GM12878 (cell line): ENCODE results near the gene C11orf65. TPM values are rescaled to one million over a fixed set of nuclear protein-coding genes. Genes with fewer than 3 reads are reported as not detected.

Experiments used
- ATF2 ChIP-seq: IDR thresholded peaks from 2 replicates; pipeline ENCODE4 v1.6.1; 2012; ENCODE audit warnings: low read length, inconsistent platforms
- ATF7 ChIP-seq: fragments of 450-650 bp; IDR thresholded peaks from 2 replicates; pipeline ENCODE4 v1.6.1; 2016; ENCODE audit warnings: low read depth, mild to moderate bottlenecking
- EED ChIP-seq: sonication (generic); IDR thresholded peaks from 2 replicates; pipeline ENCODE4 v1.6.1; 2016; ENCODE audit warnings: antibody characterized with exemption, low read depth
- HDAC2 ChIP-seq: fragments of 200-600 bp; sonication (generic); IDR thresholded peaks from 2 replicates; pipeline ENCODE4 v1.6.1; 2017
- KLF5 ChIP-seq: fragments of 450-650 bp; IDR thresholded peaks from 2 replicates; pipeline ENCODE4 v1.6.1; 2014; ENCODE audit warnings: mild to moderate bottlenecking; ENCODE audit not compliant: partially characterized antibody
- MEF2B ChIP-seq: fragments of 450-650 bp; IDR thresholded peaks from 2 replicates; pipeline ENCODE4 v1.6.1; 2018; ENCODE audit warnings: mild to moderate bottlenecking, moderate library complexity; ENCODE audit not compliant: partially characterized antibody, poor library complexity, severe bottlenecking
- MXI1 ChIP-seq: fragments of 150-350 bp; IDR thresholded peaks from 2 replicates; pipeline ENCODE4 v1.6.1; 2011; ENCODE audit warnings: low read depth, mild to moderate bottlenecking, inconsistent platforms, low read length, improper control_type of control experiment
- PML ChIP-seq: IDR thresholded peaks from 2 replicates; pipeline ENCODE4 v1.6.1; 2012; ENCODE audit warnings: low read length, inconsistent platforms
- RAD21 ChIP-seq: IDR thresholded peaks from 2 replicates; pipeline ENCODE4 v1.6.1; 2011; ENCODE audit warnings: mild to moderate bottlenecking, low read depth, low read length, moderate library complexity; ENCODE audit not compliant: insufficient read depth
- RB1 ChIP-seq: fragments of 450-650 bp; formaldehyde crosslinking; IDR thresholded peaks from 2 replicates; pipeline ENCODE4 v1.6.1; 2017; ENCODE audit warnings: mild to moderate bottlenecking, borderline replicate concordance
- SIX5 ChIP-seq: IDR thresholded peaks from 2 replicates; pipeline ENCODE4 v1.6.1; 2011; ENCODE audit warnings: mild to moderate bottlenecking, low read depth, low read length, moderate library complexity; ENCODE audit not compliant: severe bottlenecking
- SMAD1 ChIP-seq: fragments of 450-650 bp; IDR thresholded peaks from 2 replicates; pipeline ENCODE4 v1.6.1; 2018; ENCODE audit warnings: mild to moderate bottlenecking, low read depth; ENCODE audit not compliant: partially characterized antibody
- SMC3 ChIP-seq: IDR thresholded peaks from 2 replicates; pipeline ENCODE4 v1.6.1; 2011; ENCODE audit warnings: low read length, improper control_type of control experiment, borderline replicate concordance
- SREBF1 ChIP-seq: IDR thresholded peaks from 2 replicates; pipeline ENCODE4 v1.6.1; 2012; ENCODE audit warnings: mild to moderate bottlenecking, low read length
- TARDBP ChIP-seq: IDR thresholded peaks from 2 replicates; pipeline ENCODE4 v1.6.1; 2016; ENCODE audit warnings: borderline replicate concordance
- TCF12 ChIP-seq: IDR thresholded peaks from 2 replicates; pipeline ENCODE4 v1.6.1; 2011; ENCODE audit warnings: low read depth, mild to moderate bottlenecking, low read length
- TCF7 ChIP-seq: IDR thresholded peaks from 2 replicates; pipeline ENCODE4 v1.6.1; 2014; ENCODE audit warnings: antibody characterized with exemption, borderline replicate concordance
- polyA plus RNA-seq, 11 experiments: library from polyadenylated mRNA; depleted of rRNA in 4 of 11; unstranded in 6 of 11; stranded (reverse) in 5 of 11; fragments of >200 nt; fragmentation: Nextera tagmentation in 4 of 11; fragmentation: Illumina TruSeq in 1 of 11; extraction: Ambion mirVana in 4 of 11; extraction: Trizol in 1 of 11; gene quantifications; 1 replicate in 1 of 11; 2 replicates in 10 of 11; pipeline versions ENCODE4 v1.2.1 to v1.2.3, GENCODE V29; 2011 to 2016; ENCODE audit warnings: inconsistent platforms in 2 of 11, missing spikeins in 2 of 11, low read depth in 1 of 11
- total RNA-seq, 4 experiments: library from RNA; depleted of rRNA in 3 of 4; stranded (reverse); fragments of >200 nt in 3 of 4; fragmentation: Illumina TruSeq in 1 of 4; extraction: Trizol in 1 of 4; gene quantifications; 2 replicates each; pipeline versions ENCODE4 v1.2.1 to v1.2.3, GENCODE V29; 2013 to 2021
- TF ChIP-seq, protein P1 (sequence below): IDR thresholded peaks from 2 replicates; pipeline ENCODE4 v1.6.1; 2011; ENCODE audit warnings: mild to moderate bottlenecking, low read depth, low read length, moderate library complexity; ENCODE audit not compliant: insufficient replicate concordance
- TF ChIP-seq, protein P2 (sequence below): fragments of 450-650 bp; IDR thresholded peaks from 2 replicates; pipeline ENCODE4 v1.6.1; 2017; ENCODE audit warnings: mild to moderate bottlenecking, low read depth, inconsistent platforms; ENCODE audit not compliant: poor library complexity, severe bottlenecking
- TF ChIP-seq, protein P3 (sequence below): fragments of 450-650 bp; IDR thresholded peaks from 2 replicates; pipeline ENCODE4 v1.6.1; 2018; ENCODE audit warnings: borderline replicate concordance, mild to moderate bottlenecking; ENCODE audit not compliant: partially characterized antibody

The C11orf65 gene
- total and polyA plus RNA-seq, 10 of the 15 experiments (the other 5 are each of a cell fraction or from before 2014, with no cell fraction given): 0.71 to 2.0 (median 1.2) TPM

DNA sequence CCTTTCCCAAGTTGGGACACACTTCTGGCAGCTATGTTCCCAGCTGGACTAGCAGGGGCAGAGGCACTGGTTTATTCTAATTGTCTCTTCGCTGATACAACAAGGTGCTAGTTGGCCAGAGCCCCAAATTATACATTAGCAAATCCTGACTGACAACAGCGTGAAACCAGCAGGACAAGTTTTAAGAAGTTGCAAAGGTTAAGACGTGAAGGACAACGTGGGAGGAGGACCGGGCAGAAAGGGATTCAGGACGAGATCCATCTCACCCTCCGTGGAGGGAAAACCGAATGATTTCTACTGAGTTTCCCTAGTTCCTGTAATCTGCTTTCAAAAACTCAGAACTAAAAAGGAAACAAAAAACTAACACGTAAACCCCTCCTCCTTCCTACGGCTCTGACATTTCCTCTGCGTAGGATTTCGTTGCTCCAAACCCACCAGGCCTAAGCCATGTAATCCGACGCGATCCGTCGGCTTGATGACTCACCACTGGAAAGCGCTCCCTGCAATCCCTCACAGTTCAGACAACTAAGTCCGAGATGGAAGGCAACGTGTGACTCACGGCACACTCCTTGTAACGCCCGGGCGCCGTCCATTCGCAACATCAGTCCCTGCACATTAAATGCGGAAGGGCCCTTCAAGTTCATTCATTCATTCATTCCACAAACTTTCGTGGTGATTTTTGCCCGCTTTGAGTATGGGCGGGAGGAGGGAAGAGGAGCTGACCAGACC, 30.2 kb upstream of the C11orf65 start (continued):
- TF ChIP-seq, protein P1, sequence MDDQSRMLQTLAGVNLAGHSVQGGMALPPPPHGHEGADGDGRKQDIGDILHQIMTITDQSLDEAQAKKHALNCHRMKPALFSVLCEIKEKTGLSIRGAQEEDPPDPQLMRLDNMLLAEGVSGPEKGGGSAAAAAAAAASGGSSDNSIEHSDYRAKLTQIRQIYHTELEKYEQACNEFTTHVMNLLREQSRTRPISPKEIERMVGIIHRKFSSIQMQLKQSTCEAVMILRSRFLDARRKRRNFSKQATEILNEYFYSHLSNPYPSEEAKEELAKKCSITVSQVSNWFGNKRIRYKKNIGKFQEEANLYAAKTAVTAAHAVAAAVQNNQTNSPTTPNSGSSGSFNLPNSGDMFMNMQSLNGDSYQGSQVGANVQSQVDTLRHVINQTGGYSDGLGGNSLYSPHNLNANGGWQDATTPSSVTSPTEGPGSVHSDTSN: no peak
- TF ChIP-seq TCF7 (no peak), ATF7 (no peak; the same call in 1 of the 2 replicates), SMAD1 (no peak), ATF2 (no peak), TCF12 (no peak), HDAC2 (no peak), PML (0 out of 2 replicates have a peak, but pooled peaks have one; percentile 74), SMC3 (0 out of 2 replicates have a peak, but pooled peaks have one; percentile 5), TARDBP (no peak), RB1 (no peak; the same call in 1 of the 2 replicates), SREBF1 (no peak), KLF5 (no peak), SIX5 (no peak), RAD21 (no peak), EED (peak; percentile 78), MXI1 (peak; percentile 41; the same call in 1 of the 2 replicates), MEF2B (peak; percentile 20)
- TF ChIP-seq, protein P2, sequence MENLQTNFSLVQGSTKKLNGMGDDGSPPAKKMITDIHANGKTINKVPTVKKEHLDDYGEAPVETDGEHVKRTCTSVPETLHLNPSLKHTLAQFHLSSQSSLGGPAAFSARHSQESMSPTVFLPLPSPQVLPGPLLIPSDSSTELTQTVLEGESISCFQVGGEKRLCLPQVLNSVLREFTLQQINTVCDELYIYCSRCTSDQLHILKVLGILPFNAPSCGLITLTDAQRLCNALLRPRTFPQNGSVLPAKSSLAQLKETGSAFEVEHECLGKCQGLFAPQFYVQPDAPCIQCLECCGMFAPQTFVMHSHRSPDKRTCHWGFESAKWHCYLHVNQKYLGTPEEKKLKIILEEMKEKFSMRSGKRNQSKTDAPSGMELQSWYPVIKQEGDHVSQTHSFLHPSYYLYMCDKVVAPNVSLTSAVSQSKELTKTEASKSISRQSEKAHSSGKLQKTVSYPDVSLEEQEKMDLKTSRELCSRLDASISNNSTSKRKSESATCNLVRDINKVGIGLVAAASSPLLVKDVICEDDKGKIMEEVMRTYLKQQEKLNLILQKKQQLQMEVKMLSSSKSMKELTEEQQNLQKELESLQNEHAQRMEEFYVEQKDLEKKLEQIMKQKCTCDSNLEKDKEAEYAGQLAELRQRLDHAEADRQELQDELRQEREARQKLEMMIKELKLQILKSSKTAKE: no peak
- TF ChIP-seq, protein P3, sequence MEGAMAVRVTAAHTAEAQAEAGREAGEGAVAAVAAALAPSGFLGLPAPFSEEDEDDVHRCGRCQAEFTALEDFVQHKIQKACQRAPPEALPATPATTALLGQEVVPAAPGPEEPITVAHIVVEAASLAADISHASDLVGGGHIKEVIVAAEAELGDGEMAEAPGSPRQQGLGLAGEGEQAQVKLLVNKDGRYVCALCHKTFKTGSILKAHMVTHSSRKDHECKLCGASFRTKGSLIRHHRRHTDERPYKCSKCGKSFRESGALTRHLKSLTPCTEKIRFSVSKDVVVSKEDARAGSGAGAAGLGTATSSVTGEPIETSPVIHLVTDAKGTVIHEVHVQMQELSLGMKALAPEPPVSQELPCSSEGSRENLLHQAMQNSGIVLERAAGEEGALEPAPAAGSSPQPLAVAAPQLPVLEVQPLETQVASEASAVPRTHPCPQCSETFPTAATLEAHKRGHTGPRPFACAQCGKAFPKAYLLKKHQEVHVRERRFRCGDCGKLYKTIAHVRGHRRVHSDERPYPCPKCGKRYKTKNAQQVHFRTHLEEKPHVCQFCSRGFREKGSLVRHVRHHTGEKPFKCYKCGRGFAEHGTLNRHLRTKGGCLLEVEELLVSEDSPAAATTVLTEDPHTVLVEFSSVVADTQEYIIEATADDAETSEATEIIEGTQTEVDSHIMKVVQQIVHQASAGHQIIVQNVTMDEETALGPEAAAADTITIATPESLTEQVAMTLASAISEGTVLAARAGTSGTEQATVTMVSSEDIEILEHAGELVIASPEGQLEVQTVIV: no peak
